NK-92 (cell line): Measurements from ENCODE around the gene ADAM23.
"Not testable (repeated sequence)": the region's sequence is repeated elsewhere in the genome, so short reads cannot be mapped to it uniquely, and the experiment has no call there.

ENCODE experiments used
- DNase-seq: peaks from one replicate; lab custom pipeline; 2025; ENCODE audit not compliant: unreplicated experiment; lab: John Stamatoyannopoulos, UW

ADAM23 gene

GRCh38 chr2:206442833-206443734, at the start of gene ADAM23:
Gene ADAM23, plus strand, starts transcription at chr2:206443532. Its CDS starts 335 bp downstream, at chr2:206443867.
- no peak for DNase-seq

- DNase-seq, result no peak
These were observed 47.1 kb upstream of the ADAM23 start for GRCh38 chr2:206396211-206396610.

GRCh38 chr2:206402956-206403569, 40.3 kb upstream of the ADAM23 start:
- DNase-seq, result not testable (repeated sequence)

DNA sequence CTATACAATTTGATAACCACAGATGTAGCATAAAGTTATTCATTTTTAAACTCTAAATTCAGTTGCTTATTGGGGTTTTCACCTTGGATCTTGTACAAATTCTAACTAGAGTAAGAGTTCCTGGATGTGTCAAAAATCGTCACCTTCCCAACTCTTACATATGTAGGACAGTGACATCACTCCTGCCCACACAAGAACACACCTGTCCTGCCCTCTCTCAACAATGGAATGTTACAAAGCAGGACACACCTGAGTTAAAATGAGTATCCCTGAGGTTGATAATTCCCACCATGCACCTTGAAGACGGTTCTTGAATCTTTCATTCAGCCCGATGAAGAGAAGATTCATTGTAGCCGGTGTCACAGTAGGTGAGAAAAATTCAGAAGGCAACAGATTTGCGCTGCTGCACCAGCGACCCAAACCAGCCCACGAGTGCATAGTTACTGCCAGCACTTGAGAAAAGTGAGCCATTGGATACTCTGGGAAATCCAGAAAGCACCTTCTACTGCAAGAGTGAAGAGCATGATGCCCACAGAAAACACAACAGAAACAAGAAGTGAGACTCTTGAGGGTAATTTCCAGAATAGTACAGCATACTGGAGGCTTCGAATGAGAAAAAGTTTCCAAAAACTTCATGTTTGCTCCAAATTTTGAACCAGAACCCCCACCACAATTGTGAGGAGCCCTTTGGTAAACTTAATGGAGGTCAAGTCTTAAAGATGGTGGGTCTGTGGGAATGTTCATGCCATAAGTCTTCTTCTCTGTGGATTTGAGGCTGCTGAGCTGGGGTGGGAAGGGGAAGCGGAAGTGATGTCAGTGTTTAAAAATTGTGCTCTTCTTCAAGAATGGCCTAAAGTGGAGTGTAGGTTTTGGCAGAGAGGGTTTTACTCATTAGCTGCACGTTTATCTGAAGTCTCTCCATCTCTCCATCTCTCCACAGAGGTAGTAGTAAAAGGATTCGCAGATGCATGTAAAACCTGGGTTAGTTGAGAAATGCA, 34.7 kb upstream of the ADAM23 start:
- no peak for DNase-seq

DNA sequence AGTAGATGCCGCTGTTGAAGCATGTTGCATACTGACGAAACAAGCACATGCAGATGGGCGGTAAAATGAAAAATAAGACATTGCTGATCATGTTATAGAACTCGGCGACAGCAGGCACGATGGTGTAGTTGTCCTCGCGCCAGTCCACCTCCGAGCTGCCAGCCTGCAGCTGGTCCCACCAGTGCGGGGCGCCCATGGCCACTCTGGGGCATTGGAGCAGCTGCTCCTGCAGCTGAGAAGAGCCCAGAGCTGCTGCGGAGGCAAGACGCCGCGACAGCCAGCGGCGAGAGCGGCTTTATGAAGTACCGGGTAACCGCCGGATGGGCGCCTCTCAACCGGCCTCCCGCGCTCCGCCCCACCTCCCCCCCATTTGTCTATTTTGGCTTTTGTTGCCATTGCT, 32.6 kb upstream of the ADAM23 start:
- no peak for DNase-seq

- no peak for DNase-seq
These were observed 27.6 kb upstream of the ADAM23 start for GRCh38 chr2:206415618-206416243.

DNA sequence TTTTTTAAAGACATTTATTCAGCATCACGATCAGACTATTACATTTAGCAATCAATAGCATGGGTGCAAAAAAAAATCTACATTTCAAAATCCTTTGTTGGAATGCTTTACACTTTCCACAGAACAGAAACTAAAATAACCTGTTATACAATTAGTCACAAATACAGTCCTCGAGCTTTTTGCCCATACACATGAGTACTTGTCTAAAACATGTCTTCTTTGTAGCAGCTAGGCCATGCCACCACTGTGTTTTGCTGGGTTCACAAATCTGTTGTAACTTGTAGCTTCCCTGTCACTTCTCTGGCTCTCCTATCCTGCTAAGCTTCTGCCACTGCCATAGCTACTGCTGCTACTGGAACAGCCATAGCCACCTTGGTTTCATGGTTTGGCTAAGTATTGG, 24.4 kb upstream of the ADAM23 start:
- DNase-seq, result no peak

- no peak for DNase-seq
These were observed 22.6 kb upstream of the ADAM23 start for GRCh38 chr2:206420721-206421120.

GRCh38 chr2:206422493-206422892, 20.8 kb upstream of the ADAM23 start:
- no peak for DNase-seq

- no peak for DNase-seq
These were observed 20.2 kb upstream of the ADAM23 start for GRCh38 chr2:206423147-206423546.

DNA sequence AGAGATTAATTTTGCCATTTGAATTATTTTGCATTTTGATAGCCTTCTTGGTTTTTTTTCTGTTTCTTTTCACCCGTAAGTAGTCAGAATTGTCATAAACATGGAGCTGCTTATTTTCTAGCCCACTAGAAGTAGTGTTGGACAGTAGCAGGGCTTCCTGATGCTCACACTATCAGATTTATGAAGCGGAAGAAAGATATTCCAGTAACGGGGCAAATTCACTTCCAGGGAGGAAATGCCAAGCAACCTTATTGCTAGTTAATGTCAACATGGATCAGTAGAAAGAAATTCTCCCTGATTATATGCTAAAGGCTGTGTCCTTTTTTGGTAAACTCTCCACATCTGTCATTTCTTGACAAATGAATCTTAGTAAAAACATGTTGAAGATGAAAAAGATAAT, 19.2 kb upstream of the ADAM23 start:
- DNase-seq, result no peak

DNA sequence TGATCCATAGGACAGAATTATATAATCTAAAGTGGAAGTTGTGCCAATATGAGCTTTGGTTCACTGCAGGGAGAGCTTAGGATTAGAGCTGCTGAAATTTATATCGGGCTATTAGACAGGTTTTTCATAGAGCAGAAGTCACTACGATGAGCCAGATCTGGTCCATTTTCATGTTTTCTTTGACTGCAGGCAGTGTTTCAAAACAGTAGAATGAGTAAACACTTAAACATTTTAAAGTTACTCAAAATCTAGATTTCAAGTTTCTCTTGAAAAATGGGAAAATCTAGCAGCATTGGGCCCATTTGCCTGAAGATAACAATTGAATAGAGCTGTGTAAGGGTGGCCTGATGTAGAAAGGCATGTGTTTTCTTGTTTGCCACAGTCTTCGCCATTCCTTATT, 14.5 kb upstream of the ADAM23 start:
- no peak for DNase-seq

- DNase-seq, result no peak
These were observed 12.9 kb upstream of the ADAM23 start for GRCh38 chr2:206430452-206430851.

DNA sequence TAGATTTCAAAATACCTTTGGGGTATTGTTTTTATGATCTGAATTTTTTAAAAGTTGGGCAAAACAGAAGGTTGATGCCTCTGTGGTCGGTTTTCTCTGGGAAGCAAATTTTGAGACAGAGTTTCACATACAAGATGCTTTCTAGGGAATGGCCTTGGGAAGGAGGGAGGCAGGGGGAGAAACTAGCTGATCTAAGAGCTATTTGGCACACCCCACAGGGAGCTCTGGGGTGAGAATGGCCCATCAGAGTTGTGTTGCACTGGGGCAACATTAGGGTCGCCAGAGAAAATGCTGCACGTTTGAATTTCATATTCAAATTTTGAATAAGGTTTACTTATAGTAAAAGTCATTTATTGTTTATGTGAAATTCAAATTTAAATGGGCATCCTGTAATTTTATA, 11.9 kb upstream of the ADAM23 start:
- DNase-seq, result no peak

DNA sequence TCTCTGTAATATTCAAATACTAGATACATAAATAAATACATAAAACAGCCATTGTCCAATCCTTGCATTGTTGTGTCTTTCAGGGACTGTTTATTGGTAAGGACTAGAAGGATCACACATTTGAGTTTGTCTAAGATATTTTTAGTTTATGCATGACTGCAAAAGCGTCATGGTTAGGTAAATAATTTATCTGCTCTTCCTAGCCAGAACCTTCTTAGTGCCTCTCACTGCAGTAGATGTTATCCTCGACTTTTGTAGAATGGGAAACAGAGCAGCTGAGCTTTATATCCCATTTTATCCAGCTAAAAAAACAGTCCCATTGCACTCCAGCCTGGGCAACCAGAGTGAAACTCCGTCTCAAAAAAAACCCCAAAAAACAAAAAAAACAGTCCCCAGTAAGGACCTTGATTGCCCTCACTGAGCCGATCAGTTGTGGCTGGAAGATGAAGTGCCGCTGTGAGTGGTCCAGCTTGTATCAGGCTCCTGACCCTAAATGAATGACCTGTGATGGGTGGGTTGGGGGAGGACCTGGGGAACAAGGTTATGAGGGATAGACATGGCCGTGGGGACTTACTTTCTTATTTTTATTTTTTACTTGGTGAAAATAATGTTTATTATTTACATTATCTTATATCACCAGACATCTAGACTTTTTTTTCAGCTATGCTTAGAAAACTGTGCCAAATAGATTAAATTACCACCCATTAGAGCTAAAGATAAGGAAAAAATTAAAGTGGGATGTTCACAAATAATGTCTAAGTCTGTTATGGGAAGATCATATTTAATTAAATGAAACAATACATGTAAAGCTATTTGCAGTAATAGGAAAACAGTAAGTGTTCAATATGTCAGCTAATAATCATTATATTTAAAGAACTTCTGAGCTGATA, 10.9 kb upstream of the ADAM23 start:
- no peak for DNase-seq

DNA sequence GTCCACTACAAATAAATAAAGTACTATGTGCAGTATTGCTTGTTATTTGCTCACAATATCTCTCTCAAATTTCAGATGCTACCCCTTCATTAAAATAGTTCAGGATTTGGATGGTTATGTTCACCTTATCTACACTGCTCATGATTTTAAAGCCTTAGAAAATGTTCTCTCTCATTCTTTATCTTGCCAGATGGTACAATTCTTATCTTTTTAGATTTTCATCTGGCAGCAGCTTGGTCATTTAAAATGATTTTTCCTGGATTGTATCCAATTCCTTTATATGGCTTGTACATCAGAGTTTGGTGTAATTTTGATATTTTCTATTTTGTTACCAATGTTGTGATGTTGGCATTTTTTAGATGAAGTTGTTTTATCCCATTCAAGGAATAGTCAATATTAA, 10.1 kb upstream of the ADAM23 start:
- DNase-seq, result no peak

- DNase-seq, result no peak
These were observed 9.6 kb upstream of the ADAM23 start for GRCh38 chr2:206433686-206434085.

GRCh38 chr2:206435742-206436141, 7.6 kb upstream of the ADAM23 start:
- no peak for DNase-seq

- no peak for DNase-seq
These were observed 5.1 kb upstream of the ADAM23 start for GRCh38 chr2:206438196-206438724.

DNA sequence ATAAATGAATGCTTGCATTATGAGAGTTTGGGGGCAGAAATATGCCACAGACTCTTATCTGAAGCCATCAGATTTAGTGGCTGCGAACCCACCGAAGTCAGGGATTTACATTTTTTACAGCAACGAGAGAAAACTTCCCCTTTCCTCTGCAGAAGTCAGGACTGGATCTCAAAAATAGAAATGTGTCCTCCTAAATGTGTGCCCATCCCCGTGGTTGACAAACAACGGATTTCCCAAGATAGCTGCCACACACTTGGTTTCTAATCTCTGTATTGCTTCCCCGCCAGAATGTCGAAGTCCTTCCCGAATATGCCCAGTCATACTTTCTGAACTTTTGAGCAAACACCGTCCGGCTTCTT, 879 bp upstream of the ADAM23 start:
- no peak for DNase-seq
